ENCODE measurements around the gene LRRC59.

LRRC59 gene

DNA sequence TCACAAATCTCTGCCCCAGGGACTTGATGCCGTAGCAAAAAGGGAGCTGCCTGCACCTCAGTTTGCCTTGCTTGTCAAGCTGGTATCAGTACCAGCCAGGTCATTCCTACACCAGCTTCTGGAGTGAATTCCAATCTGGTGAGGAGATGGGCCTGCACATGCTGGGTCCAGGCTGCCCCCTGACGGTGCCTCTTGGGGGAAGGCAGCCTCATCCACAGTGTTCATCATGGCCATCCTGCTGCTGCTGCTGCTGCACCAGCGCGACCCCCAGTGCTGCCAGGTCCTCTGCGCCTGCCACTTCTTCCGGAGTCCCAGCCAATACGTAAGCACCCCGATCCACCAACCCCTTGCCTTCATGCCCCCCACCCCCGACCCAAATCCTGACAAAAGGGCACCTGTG, 32.6 kb downstream of the LRRC59 start:
- no peak for TF ChIP-seq CTCF (IDR thresholded peaks at IDR 0.05; ENCODE audit: unreplicated experiment in 3 of 3)
- peaks cover 18% of the 10 kb centered on the region for H3K4me1 Mint-ChIP-seq
- no peak overlapping the region for H3K27ac Mint-ChIP-seq
- H3K4me3 Mint-ChIP-seq: no peak overlapping the region
- H3K9me3 Mint-ChIP-seq: no peaks in the 10 kb centered on the region
- no peaks in the 10 kb centered on the region for H3K27me3 Mint-ChIP-seq (ENCODE audit: low read depth)
- H3K36me3 Mint-ChIP-seq (ENCODE audit: low read depth): peaks cover 27% of the 10 kb centered on the region

GRCh38 chr17:50364061-50364458, 33.3 kb downstream of the LRRC59 start:
- H3K4me3 Mint-ChIP-seq: no peak overlapping the region
- H3K4me1 Mint-ChIP-seq: peaks cover 18% of the 10 kb centered on the region
- no peaks in the 10 kb centered on the region for H3K9me3 Mint-ChIP-seq
- peak overlapping the region in 1 of 3 experiments; percentile 71 for H3K27ac Mint-ChIP-seq
- H3K36me3 Mint-ChIP-seq (ENCODE audit: low read depth): peaks cover 24% of the 10 kb centered on the region
- no peaks in the 10 kb centered on the region for H3K27me3 Mint-ChIP-seq (ENCODE audit: low read depth)
- no peak for TF ChIP-seq CTCF (IDR thresholded peaks at IDR 0.05; ENCODE audit: unreplicated experiment in 3 of 3)

DNA sequence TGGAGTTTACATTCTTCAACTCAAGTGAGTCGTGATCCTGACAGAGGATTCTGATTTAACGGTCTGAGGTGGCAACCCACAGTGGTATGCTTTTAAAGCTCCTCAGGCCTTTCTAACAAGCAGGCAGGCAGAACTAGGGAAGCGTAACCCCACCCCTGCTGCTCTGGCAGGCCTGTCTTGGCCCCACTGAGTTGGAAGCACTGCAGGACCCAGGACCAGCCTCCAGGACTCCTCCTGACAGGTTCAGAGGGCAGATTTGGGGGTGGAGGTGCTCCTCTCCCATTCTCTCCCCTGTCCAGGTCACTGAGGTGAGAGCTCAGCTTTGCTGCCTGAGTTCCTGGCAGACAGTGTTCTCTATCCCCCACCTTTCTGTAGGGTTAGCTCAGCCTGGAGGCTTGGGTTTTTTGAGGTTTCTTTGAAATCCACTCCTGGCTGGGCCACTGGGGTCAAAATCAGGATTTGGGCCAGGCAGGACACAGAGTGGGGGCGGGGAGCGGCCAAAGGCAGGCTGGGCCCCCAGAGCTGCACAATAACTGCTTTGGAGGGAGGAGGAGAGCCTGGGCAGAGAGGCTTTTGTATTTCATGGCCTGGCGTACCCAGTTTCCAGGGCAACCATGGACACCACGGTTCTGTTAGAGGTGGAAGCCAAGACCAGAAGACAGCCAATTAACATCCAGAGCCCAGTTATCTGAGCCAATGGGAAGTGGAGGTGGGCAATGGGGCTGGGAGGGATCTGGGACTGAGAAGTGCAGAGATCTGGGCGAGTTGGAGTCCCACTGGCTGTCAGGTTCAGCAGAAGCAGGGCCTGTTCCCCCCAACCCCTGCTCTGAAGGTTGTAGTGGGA, 33.9 kb downstream of the LRRC59 start:
- no peaks in the 10 kb centered on the region for H3K27me3 Mint-ChIP-seq (ENCODE audit: low read depth)
- H3K36me3 Mint-ChIP-seq (ENCODE audit: low read depth): peaks cover 22% of the 10 kb centered on the region
- H3K4me3 Mint-ChIP-seq: no peak overlapping the region
- H3K4me1 Mint-ChIP-seq: peaks cover 18% of the 10 kb centered on the region
- peak overlapping the region in 1 of 3 experiments; percentile 71 for H3K27ac Mint-ChIP-seq
- TF ChIP-seq CTCF (IDR thresholded peaks at IDR 0.05; ENCODE audit: unreplicated experiment in 3 of 3): no peak
- H3K9me3 Mint-ChIP-seq: no peaks in the 10 kb centered on the region

GRCh38 chr17:50362661-50363060, 34.7 kb downstream of the LRRC59 start:
- no peak overlapping the region for H3K27ac Mint-ChIP-seq
- H3K4me1 Mint-ChIP-seq: peaks cover 18% of the 10 kb centered on the region
- no peaks in the 10 kb centered on the region for H3K9me3 Mint-ChIP-seq
- peaks cover 17% of the 10 kb centered on the region for H3K36me3 Mint-ChIP-seq (ENCODE audit: low read depth)
- no peak for TF ChIP-seq CTCF (IDR thresholded peaks at IDR 0.05; ENCODE audit: unreplicated experiment in 3 of 3)
- H3K27me3 Mint-ChIP-seq (ENCODE audit: low read depth): no peaks in the 10 kb centered on the region
- no peak overlapping the region for H3K4me3 Mint-ChIP-seq

DNA sequence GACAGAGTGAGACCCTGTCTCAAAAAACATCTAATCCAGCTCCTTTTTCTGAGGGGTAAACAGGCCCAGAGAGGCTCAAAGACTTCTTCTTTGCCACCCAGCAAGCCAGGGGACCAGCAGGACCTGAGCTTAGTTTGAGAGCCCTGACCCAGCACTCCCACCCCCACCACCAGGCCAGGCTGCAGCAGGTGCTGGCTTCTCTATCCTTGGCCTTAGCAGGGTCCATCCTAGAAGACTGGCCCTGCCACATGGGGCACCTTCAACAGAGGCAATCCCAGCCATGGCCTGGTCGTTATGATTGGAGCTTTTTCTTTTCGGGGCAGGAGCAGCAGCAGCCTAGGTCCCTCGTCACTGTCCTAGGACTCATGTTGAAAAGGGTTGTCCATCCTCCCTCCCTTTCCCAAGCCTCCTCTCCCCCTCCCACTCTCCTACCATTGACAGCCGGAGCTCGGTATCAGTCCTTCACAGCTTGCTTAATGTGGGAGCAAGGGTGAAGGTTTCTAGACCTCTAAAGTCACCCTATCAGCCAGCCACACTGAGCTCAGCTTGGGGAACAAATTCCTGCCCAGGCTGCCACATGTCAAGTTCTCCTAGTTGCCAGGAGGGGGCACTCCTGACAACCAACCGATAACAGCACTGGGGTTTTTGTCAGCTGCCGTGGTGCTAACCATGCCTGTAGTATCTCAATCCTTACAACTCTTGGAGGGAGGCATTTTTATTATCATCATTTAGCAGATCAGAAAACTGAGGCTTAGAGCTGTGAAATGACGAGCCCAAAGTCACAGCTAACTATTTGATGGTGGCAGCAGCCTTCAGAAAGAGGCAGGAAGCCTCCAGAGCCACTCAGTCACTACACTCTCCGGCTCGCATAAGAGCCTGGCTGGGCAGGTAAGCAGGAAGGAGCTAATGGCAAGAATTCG, 35.5 kb downstream of the LRRC59 start:
- H3K4me3 Mint-ChIP-seq: no peak overlapping the region
- peaks cover 18% of the 10 kb centered on the region for H3K4me1 Mint-ChIP-seq
- no peaks in the 10 kb centered on the region for H3K9me3 Mint-ChIP-seq
- H3K27me3 Mint-ChIP-seq (ENCODE audit: low read depth): no peaks in the 10 kb centered on the region
- peaks cover 15% of the 10 kb centered on the region for H3K36me3 Mint-ChIP-seq (ENCODE audit: low read depth)
- peak; percentile 52 to 70 (median 63) for TF ChIP-seq CTCF (IDR thresholded peaks at IDR 0.05; ENCODE audit: unreplicated experiment in 3 of 3)
- H3K27ac Mint-ChIP-seq: peak overlapping the region; percentile 13 to 60 (median 58)

All from nephron (organoid).